GM12864 (cell line): Measurements from ENCODE around the gene CCDC6.
"Not testable (repeated sequence)": the region's sequence is repeated elsewhere in the genome, so short reads cannot be mapped to it uniquely, and the experiment has no call there.

Experiments
- DNase-seq: peaks from one replicate; pipeline ENCODE4 v3.0.0-alpha.2; 2011; ENCODE audit warnings: low read depth
- H3K4me3 ChIP-seq: 2 replicates; pipeline ENCODE4 v1.5.1; 2011; ENCODE audit warnings: mild to moderate bottlenecking, low read depth, low read length, control low read depth
- TF ChIP-seq, protein P1 (sequence below): IDR thresholded peaks from 2 replicates; pipeline ENCODE4 v1.5.1; 2011; ENCODE audit warnings: low read depth, mild to moderate bottlenecking, moderate library complexity, low read length, control low read depth, inconsistent platforms; ENCODE audit errors: missing control alignments

Gene CCDC6

DNA sequence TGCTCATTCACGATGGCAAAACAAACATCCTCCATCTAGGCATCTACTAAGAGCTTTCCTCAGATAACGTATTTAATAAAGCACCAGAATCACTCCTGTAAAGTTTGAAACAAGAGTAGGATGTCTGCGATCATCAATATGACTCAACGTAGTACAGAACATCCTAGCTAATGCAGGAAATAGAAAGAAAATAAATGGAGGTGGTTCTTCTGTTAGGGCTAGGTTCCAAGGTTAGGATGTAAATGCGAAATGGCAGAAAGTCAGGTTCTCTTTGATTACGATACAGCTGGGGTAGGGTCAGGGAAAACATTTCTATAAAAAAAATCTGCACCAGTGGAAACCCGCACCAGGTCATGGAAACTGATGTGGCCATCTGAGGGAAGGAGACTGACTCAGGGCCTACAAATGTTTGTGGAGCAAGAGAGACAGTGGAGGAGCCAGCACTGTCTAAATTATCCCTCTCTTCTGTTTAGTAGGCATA is 29.1 kb downstream of the CCDC6 start:
- TF ChIP-seq, protein P1, sequence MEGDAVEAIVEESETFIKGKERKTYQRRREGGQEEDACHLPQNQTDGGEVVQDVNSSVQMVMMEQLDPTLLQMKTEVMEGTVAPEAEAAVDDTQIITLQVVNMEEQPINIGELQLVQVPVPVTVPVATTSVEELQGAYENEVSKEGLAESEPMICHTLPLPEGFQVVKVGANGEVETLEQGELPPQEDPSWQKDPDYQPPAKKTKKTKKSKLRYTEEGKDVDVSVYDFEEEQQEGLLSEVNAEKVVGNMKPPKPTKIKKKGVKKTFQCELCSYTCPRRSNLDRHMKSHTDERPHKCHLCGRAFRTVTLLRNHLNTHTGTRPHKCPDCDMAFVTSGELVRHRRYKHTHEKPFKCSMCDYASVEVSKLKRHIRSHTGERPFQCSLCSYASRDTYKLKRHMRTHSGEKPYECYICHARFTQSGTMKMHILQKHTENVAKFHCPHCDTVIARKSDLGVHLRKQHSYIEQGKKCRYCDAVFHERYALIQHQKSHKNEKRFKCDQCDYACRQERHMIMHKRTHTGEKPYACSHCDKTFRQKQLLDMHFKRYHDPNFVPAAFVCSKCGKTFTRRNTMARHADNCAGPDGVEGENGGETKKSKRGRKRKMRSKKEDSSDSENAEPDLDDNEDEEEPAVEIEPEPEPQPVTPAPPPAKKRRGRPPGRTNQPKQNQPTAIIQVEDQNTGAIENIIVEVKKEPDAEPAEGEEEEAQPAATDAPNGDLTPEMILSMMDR, result no peak
- no peak overlapping the region for H3K4me3 ChIP-seq
- no peak for DNase-seq

DNA sequence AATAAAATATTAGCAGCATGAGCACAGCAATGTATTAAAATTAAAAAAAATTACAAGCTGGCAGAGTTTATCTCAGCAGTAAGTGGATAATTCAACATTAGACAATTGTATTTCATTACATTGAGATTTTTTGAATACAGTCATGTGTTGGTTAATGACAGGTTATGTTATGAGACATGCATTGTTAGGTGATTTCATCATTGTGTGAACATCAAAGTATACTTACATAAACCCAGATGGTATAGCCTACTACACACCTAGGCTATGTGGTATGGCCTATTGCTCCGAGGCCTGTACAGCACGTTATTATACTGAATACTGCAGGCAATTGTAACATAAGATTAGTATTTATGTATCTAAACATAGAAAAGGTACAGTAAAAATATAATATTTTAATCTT is 29.7 kb downstream of the CCDC6 start:
- TF ChIP-seq, protein P1, result no peak
- no peak overlapping the region for H3K4me3 ChIP-seq
- DNase-seq, result no peak

DNA sequence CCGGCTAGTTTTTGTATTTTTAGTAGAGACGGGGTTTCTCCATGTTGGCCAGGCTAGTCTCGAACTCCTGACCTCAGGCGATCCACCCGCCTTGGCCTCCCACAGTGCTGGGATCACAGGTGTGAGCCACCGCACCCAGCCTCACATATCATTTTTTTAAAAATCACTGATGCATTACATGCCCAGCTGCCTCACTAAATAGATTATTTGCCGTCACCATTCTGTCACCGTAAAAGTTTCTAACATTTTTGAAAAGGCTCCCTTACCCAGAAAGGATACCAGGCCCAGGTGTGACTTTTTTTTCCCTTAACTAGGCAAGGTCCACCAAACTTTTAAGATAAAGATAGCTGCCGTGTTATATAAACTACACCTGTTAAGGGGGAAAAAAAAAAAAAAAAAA is 30.1 kb downstream of the CCDC6 start:
- not testable (repeated sequence) for H3K4me3 ChIP-seq, DNase-seq

- peak; percentile 54 for DNase-seq
- TF ChIP-seq, protein P1, result no peak
- H3K4me3 ChIP-seq, result no peak overlapping the region
Observed at GRCh38 chr10:59873896-59874295, 32.5 kb downstream of the CCDC6 start.

DNA sequence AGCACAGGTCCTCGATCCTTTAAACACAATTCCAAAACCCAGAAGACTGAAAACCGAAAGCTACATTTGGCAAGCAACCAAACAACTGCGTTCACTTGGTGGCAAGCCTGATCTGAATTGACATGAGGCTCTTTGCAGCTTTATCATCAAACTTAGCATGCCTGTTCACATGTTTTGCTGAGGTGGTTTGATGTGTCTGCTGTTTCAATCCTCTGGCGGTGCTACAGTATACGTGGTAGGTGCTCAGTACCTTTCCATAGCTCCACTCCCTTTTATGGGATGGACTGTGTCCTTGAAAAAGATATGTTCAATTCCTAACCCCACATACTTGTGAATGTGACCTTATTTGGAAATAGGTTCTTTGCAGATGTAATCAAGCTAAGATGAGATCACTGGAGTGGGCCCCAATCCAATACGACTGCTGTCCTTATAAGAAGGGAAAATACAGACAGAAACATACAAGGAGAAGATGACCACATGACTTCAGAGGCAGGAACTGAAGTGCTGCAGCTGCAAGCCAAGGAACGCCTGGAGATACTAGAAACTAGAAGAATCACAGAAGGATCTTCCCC is 33.4 kb downstream of the CCDC6 start:
- DNase-seq, result no peak
- no peak overlapping the region for H3K4me3 ChIP-seq
- TF ChIP-seq, protein P1, result no peak

GRCh38 chr10:59870152-59870551 is 36.2 kb downstream of the CCDC6 start:
- TF ChIP-seq, protein P1, result no peak
- no peak for DNase-seq
- no peak overlapping the region for H3K4me3 ChIP-seq

DNA sequence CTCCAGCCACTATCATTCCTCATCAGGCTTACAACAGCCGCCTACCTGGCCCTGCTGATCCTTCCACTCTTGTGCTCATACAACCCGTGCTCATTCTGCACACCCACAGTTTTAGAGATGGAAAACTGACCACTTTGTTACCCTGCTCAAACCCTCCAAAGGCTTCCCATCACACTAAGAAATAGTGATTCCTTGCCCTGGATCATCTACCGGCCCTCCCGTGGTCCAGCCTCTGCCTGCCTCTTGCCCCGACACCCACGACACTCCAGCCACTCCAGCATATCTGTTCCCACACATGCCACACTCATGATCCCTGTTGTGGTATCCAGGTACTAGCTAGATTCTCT is 36.8 kb downstream of the CCDC6 start:
- TF ChIP-seq, protein P1, result no peak
- no peak for DNase-seq

More for the DNA sequence above, 36.8 kb downstream of the CCDC6 start:
- no peak overlapping the region for H3K4me3 ChIP-seq
